GM12878 (cell line): Measurements from ENCODE around the gene C6orf89. TPM values are rescaled to one million over a fixed set of nuclear protein-coding genes. Genes with fewer than 3 reads are reported as not detected.

ENCODE experiments used
- ATAC-seq: fragments of 200-7000 bp; cut with Tn5 transposase; 3 replicates; pipeline ENCODE4 v1.9.1; 2020; ENCODE audit warnings: mild to moderate bottlenecking, moderate library complexity
- BruUV-seq: library from RNA; stranded (reverse); fragments of 400-500 nt; replicated peaks from 2 replicates; lab custom pipeline; 2021; lab: Mats Ljungman, UMichigan
- CTCF ChIA-PET: fragments of 300-600 bp; sonication (Branson Sonifier 250); formaldehyde crosslinking; extraction: SDS; loops from one replicate; lab custom pipeline; 2021; ENCODE audit warnings: inconsistent platforms; lab: Yijun Ruan, JAX
- POLR2A ChIA-PET: fragments of 350-600 bp; formaldehyde crosslinking; extraction: SDS; loops from one replicate; lab custom pipeline; 2021; ENCODE audit warnings: inconsistent platforms; lab: Charles Lee
- RAD21 ChIA-PET: fragments of 300-600 bp; sonication (Branson Sonifier 250); formaldehyde crosslinking; loops from one replicate; lab custom pipeline; 2023; ENCODE audit warnings: antibody characterized with exemption; ENCODE audit not compliant: unreplicated experiment; lab: Charles Lee
- SMC1A ChIA-PET: fragments of 300-600 bp; sonication (Branson Sonifier 250); formaldehyde crosslinking; loops from one replicate; lab custom pipeline; 2023; ENCODE audit not compliant: unreplicated experiment, uncharacterized antibody; lab: Charles Lee
- DNase-seq: peaks from one replicate; pipeline ENCODE4 v3.0.0-alpha.2; 2011; ENCODE audit warnings: low read depth, low spot score
- FAIRE-seq: peaks from 3 replicates; lab custom pipeline; 2011; peaks lifted over from hg19 to GRCh38; lab: Jason Lieb, UNC
- H2AFZ ChIP-seq: 2 replicates; pipeline ENCODE4 v1.6.0; 2011; ENCODE audit warnings: low read depth, low read length, control low read depth; ENCODE audit not compliant: control insufficient read depth
- H3K27ac ChIP-seq: 2 replicates; pipeline ENCODE4 v1.5.1; 2011; ENCODE audit warnings: control low read depth; ENCODE audit not compliant: control insufficient read depth, insufficient read depth
- H3K27me3 ChIP-seq, 2 experiments: replicated peaks in 1 of 2; 2 replicates each; pipeline versions ENCODE4 v1.6.0 to v1.6.1; 2011; ENCODE audit warnings: low read length in 1 of 2; ENCODE audit not compliant: control insufficient read depth in 2 of 2, insufficient read depth in 2 of 2
- H3K36me3 ChIP-seq, 2 experiments: 2 replicates each; pipeline ENCODE4 v1.5.1; 2011; ENCODE audit warnings: low read length in 1 of 2; ENCODE audit not compliant: control insufficient read depth in 2 of 2, insufficient read depth in 2 of 2
- H3K4me1 ChIP-seq: 2 replicates; pipeline ENCODE4 v1.6.1; 2011; ENCODE audit warnings: mild to moderate bottlenecking, low read length, moderate library complexity, mixed read lengths; ENCODE audit not compliant: control insufficient read depth, insufficient read depth
- H3K4me2 ChIP-seq: 2 replicates; pipeline ENCODE4 v1.6.0; 2011; ENCODE audit warnings: control low read depth; ENCODE audit not compliant: control insufficient read depth, insufficient read depth
- H3K4me3 ChIP-seq: fragments of 200-600 bp; sonication (generic); 2 replicates; pipeline ENCODE4 v1.5.1; 2016
- H3K79me2 ChIP-seq: 2 replicates; pipeline ENCODE4 v1.6.0; 2011; ENCODE audit warnings: low read length; ENCODE audit not compliant: control insufficient read depth, insufficient read depth
- H3K9ac ChIP-seq: 2 replicates; pipeline ENCODE4 v1.8.0; 2011; ENCODE audit warnings: low read length, control low read depth, mixed read lengths; ENCODE audit not compliant: control insufficient read depth, insufficient read depth
- H3K9me3 ChIP-seq: replicated peaks from 3 replicates; pipeline ENCODE4 v1.5.1; 2011; ENCODE audit warnings: mild to moderate bottlenecking, low read length; ENCODE audit not compliant: control insufficient read depth, insufficient read depth
- H4K20me1 ChIP-seq: 2 replicates; pipeline ENCODE4 v1.6.0; 2011; ENCODE audit not compliant: control insufficient read depth, insufficient read depth
- ASH2L ChIP-seq: fragments of 300-600, 200-600 bp; sonication (generic); IDR thresholded peaks from 2 replicates; pipeline ENCODE4 v1.6.1; 2017; ENCODE audit warnings: low read depth, mild to moderate bottlenecking, borderline replicate concordance
- BCL3 ChIP-seq: IDR thresholded peaks from 2 replicates; pipeline ENCODE4 v1.6.1; 2011; ENCODE audit warnings: borderline replicate concordance, low read depth, mild to moderate bottlenecking, moderate library complexity, low read length; ENCODE audit not compliant: insufficient read depth, poor library complexity, severe bottlenecking
- EGR1 ChIP-seq, 2 experiments: IDR thresholded peaks; 1 replicate in 1 of 2; 2 replicates in 1 of 2; pipeline ENCODE4 v1.6.1; 2011 to 2012; ENCODE audit warnings: low read depth in 2 of 2, low read length in 2 of 2, borderline replicate concordance in 1 of 2, mild to moderate bottlenecking in 1 of 2, moderate library complexity in 1 of 2
- EZH2 ChIP-seq: IDR thresholded peaks from 2 replicates; pipeline ENCODE4 v1.6.1; 2012; ENCODE audit warnings: low read depth, mild to moderate bottlenecking, control low read depth, inconsistent platforms, low read length, borderline replicate concordance; ENCODE audit not compliant: control insufficient read depth
- KLF5 ChIP-seq: fragments of 450-650 bp; IDR thresholded peaks from 2 replicates; pipeline ENCODE4 v1.6.1; 2014; ENCODE audit warnings: mild to moderate bottlenecking; ENCODE audit not compliant: partially characterized antibody
- NFYB ChIP-seq: IDR thresholded peaks from 2 replicates; pipeline ENCODE4 v1.6.1; 2011; ENCODE audit warnings: low read depth, mild to moderate bottlenecking, low read length, improper control_type of control experiment, moderate library complexity; ENCODE audit not compliant: insufficient read depth
- PAX5 ChIP-seq: IDR thresholded peaks from 2 replicates; pipeline ENCODE4 v1.6.1; 2011; ENCODE audit warnings: low read depth, low read length, borderline replicate concordance
- PRDM15 ChIP-seq: fragments of 450-650 bp; formaldehyde crosslinking; IDR thresholded peaks from 2 replicates; pipeline ENCODE4 v1.4.0; 2020; ENCODE audit warnings: mild to moderate bottlenecking, moderate library complexity
- RCOR1 ChIP-seq: conservative IDR thresholded peaks from 2 replicates; pipeline ENCODE4 v1.6.1; 2012; ENCODE audit warnings: low read depth, low read length, improper control_type of control experiment
- USF1 ChIP-seq: IDR thresholded peaks from 2 replicates; pipeline ENCODE4 v1.6.1; 2011; ENCODE audit warnings: borderline replicate concordance, low read depth, mild to moderate bottlenecking, moderate library complexity, mixed read lengths, low read length; ENCODE audit not compliant: insufficient read depth; ENCODE audit errors: extremely low read length
- WRNIP1 ChIP-seq: IDR thresholded peaks from 2 replicates; pipeline ENCODE4 v1.6.1; 2011; ENCODE audit warnings: low read depth, low read length, improper control_type of control experiment, borderline replicate concordance
- ZNF207 ChIP-seq: fragments of 450-650 bp; IDR thresholded peaks from 2 replicates; pipeline ENCODE4 v1.6.1; 2014; ENCODE audit warnings: antibody characterized with exemption, mild to moderate bottlenecking, borderline replicate concordance
- WGBS: methylation state at CpG from one replicate; pipeline ENCODE4 v1.1.6; 2016; ENCODE audit warnings: low lambda C conversion rate; ENCODE audit not compliant: insufficient replicate concordance, insufficient coverage; ENCODE audit errors: missing lambda C conversion rate; 5-methylcytosine and 5-hydroxymethylcytosine counted together
- in situ Hi-C: fragments of 300-500 bp; cut with MboI; formaldehyde crosslinking; loops from 9 replicates; pipeline ENCODE4 v1.14.3; 2018; ENCODE audit warnings: mixed read lengths
- intact Hi-C: fragments of 100-400 bp; cut with micrococcal nuclease; formaldehyde crosslinking; loops from one replicate; pipeline ENCODE4 v1.14.2; 2022; ENCODE audit not compliant: unreplicated experiment
- polyA plus RNA-seq, 11 experiments: library from polyadenylated mRNA; depleted of rRNA in 4 of 11; unstranded in 6 of 11; stranded (reverse) in 5 of 11; fragments of >200 nt; fragmentation: Nextera tagmentation in 4 of 11; fragmentation: Illumina TruSeq in 1 of 11; extraction: Ambion mirVana in 4 of 11; extraction: Trizol in 1 of 11; gene quantifications; 1 replicate in 1 of 11; 2 replicates in 10 of 11; pipeline versions ENCODE4 v1.2.1 to v1.2.3, GENCODE V29; 2011 to 2016; ENCODE audit warnings: inconsistent platforms in 2 of 11, missing spikeins in 2 of 11, low read depth in 1 of 11
- total RNA-seq, 4 experiments: library from RNA; depleted of rRNA in 3 of 4; stranded (reverse); fragments of >200 nt in 3 of 4; fragmentation: Illumina TruSeq in 1 of 4; extraction: Trizol in 1 of 4; gene quantifications; 2 replicates each; pipeline versions ENCODE4 v1.2.1 to v1.2.3, GENCODE V29; 2013 to 2021

The C6orf89 gene
- total and polyA plus RNA-seq, 10 of the 15 experiments (the other 5 are each of a cell fraction or from before 2014, with no cell fraction given) = 10.8 to 42.7 (median 28.6) TPM

GRCh38 chr6:36845233-36845632 is 40.5 kb upstream of the C6orf89 start:
- CTCF ChIA-PET = interaction anchor here (0.7 to 2.1 kb wide), 3 partner anchors 8 to 79 kb away, joined by 3 to 5 read pairs (median 4); partner anchors contain the start of gene C6orf89
- H3K9ac ChIP-seq = no peak overlapping the region
- no peak overlapping the region for H3K4me3 ChIP-seq
- no peak overlapping the region for H3K4me2 ChIP-seq
- H4K20me1 ChIP-seq = no peaks in the 10 kb centered on the region
- no peak for DNase-seq
- no peaks in the 10 kb centered on the region for H3K79me2 ChIP-seq
- WGBS = 32% methylated on average over 4 of the region's 4 CpGs
- no peak overlapping the region for H3K27ac ChIP-seq
- no peak for ATAC-seq
- peaks cover 0 to 7% of the 10 kb centered on the region in 2 experiments; a peak in 2 of 4 replicates for H3K27me3 ChIP-seq
- H3K4me1 ChIP-seq = 0 out of 2 replicates have a peak, but pooled peaks cover 2% of the 10 kb centered on the region
- no peaks in the 10 kb centered on the region for H3K36me3 ChIP-seq
- POLR2A ChIA-PET = no interaction called here
- no peaks in the 10 kb centered on the region; the same call in 2 of the 3 replicates for H3K9me3 ChIP-seq
- H2AFZ ChIP-seq = no peak overlapping the region
- RAD21 ChIA-PET = no interaction called here
- BruUV-seq = no TSS peak
- intact Hi-C loops = no loop called here
- no peak for FAIRE-seq
- SMC1A ChIA-PET = no interaction called here
- in situ Hi-C loops = no loop called here
- TF ChIP-seq PRDM15 (CRISPR knock-in tag) = no peak
- TF ChIP-seq USF1 = no peak
- no peak for TF ChIP-seq NFYB
- TF ChIP-seq RCOR1 = no peak
- no peak for TF ChIP-seq EZH2
- TF ChIP-seq WRNIP1 = no peak
- no peak for TF ChIP-seq PAX5
- TF ChIP-seq ASH2L = no peak
- TF ChIP-seq ZNF207 = no peak
- no peak for TF ChIP-seq KLF5
- no peak for TF ChIP-seq BCL3
- no peak for TF ChIP-seq EGR1 (IDR thresholded peaks at IDR 0.05; ENCODE audit: borderline replicate concordance in 1 of 2, low read depth in 2 of 2, low read length in 2 of 2)
